HG02885 (cell line): ENCODE results near the gene ABHD12B.
"Not testable (repeated sequence)": the region's sequence is repeated elsewhere in the genome, so short reads cannot be mapped to it uniquely, and the experiment has no call there.

ENCODE experiments used
- ATAC-seq: cut with Tn5 transposase; IDR thresholded peaks from one replicate; pipeline ENCODE4 v1.9.1; 2021; ENCODE audit warnings: mild to moderate bottlenecking; ENCODE audit not compliant: unreplicated experiment, poor library complexity

The ABHD12B gene

DNA sequence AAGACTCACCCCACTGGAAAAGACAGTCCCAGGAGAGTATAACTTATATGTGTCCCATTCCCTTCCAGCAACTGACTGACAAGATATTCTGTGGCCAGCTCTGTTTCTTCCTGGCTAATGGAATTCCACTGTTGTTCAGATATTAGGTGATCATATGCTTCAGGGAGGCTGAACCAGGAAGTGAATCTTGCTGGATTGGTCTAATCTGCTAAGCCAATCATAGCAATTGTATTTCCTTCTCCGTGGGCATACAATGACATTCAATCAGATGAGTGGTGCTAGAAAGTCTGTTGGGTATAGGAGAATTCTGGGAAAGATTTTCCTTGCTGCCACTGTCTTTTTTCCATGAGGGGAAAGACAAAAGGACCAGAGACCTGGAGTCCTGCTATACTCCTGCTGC is 60.3 kb downstream of the ABHD12B start:
- no peak for ATAC-seq

DNA sequence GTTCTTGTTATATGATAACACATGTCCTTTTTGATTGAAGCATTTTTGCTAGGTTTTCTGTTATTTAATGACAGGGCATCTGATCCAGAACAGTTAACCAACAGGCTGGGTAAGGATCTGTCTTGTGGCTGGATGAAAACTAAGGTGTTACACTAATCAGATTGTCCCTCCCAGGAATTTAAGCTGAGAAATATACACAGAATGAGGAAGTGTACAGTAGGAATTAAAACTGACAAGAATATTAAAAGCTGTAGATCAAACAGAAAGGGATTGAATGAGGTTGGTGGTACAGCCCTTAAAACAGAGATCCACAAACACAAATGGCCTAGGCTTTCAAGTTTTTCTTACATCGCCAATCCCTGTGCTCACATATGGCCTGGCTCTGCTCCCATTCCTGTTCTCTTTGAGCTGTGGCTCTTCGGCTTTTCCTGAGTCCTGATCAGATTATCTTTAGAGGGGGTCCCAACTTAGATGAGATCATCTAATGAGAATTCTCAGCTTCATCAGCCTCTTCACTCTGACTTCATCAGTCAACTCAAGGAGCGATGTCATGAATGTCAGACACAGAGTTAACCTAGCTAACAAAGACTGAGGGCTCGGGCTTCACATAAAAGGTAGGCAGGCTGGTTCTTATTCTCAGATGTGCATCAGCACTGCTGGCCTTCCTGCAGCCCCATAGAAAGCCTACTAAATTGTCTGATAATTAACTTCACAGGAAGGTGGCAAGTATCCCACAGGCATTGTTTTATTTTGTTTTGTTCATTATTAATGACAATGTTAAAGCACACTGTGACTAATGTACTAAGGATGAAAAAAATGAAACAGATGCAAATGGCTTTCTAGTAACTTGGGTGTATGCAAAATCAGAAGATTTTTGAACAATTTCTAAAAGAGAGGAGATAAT is 61.0 kb downstream of the ABHD12B start:
- no peak for ATAC-seq

DNA sequence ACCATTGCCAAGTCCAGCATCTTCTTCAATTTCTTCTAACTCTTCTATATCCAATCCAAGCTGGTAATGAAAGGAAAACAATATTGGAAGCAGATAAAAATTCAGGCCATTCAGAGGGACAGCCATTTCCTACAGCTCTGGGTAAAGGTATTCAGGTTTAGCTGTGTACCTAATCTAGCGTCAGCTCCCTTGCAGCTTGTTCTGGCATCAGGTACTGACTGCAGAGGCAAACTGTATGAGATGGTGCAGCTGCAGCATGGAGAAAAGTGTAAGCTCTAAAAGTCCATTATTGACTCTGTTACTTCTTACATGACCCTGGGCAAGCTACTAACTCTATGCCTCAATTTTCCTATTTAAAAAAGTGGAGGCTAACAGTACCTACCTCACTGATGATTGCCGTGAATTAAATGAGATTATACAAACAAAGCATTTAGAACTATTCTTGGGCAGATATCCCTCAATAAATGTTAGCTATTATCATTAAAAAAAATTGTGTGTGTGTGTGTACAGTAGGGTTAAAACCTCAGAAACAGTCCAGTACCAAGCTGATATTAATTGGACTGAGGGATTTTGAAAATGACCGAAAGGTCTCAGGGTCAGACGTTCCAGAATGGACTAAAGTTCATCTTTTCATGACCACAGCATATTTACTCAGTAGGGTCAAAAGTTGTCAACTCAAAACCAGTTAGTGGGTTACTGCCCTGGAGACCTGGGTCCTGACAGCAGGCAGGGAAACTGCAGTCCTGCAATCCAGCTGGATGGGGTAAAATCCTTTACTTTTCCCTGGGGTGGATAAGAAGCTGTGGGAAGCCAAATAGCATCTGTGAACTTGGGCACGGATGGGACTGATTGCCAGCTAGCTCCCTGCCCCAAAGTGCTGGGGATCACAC is 63.5 kb downstream of the ABHD12B start:
- ATAC-seq = no peak

DNA sequence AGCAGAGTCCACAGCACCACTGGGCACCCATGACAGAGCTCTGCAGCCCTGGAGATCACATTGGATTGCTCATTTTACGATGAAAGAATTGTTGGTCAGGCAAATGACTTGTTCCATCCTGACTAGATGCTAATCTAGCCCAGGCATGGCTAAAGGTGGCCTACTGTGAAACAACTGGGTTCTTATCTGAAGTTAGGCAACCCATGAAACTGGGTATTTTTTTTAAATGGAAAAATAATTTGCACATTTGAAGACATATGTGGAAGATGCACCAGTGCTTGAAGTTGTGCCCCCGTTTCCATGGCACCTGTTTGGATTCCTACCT is 64.1 kb downstream of the ABHD12B start:
- ATAC-seq = no peak

DNA sequence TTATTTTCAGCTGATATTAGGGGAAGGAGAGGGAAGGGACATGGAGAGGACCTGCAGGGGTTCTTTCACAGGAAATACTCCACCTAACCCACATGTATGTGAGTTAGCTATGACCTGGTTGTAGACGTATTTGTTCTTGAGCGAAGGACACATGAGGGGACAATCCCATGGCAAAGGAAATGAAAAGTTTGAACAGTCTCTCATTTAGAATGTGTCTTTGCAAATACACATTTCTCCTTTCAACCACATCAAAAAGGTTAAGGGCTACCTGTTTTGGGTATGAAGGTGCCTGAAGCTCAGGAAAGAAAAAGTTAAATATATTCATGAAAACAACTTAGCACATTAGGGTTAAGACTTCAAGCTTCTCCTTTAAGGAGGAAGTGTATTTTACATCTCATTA is 65.0 kb downstream of the ABHD12B start:
- ATAC-seq = no peak

DNA sequence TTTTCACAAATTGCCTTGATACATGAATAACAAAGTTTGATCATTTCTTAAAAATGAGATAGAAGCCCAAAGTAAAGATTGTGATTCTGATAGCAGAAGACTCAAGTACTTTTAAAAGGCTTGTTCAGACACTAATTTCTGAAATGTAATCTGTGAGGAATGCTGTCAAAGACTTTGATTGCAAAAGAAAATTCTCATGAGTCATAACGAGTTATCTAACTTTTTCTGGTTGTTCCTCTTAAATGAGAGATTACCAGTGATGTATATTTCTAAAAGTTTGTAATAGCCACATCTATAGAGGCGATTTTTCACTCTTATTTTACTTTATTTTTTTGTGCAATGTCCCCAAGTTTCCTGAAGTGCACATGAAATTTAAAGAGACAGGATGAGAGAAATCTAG is 65.5 kb downstream of the ABHD12B start:
- ATAC-seq = no peak

DNA sequence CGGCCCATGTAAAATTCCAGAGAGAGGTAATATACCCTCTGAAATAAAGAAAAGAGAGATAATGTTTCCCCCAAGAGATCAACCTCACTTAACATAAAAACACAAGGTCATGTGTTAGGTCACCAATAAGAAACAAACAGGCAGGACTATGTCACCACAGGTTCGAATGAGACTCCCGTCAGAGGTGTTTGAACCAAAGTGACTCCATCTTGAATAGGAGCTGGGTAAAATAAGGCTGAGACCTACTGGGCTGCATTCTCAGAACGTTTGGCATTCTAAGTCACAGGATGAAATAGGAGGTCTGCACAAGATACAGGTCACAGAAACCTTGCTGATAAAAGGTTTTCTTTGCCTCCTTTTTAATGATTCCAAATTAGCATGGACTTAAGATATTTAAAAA is 65.9 kb downstream of the ABHD12B start:
- ATAC-seq = no peak

DNA sequence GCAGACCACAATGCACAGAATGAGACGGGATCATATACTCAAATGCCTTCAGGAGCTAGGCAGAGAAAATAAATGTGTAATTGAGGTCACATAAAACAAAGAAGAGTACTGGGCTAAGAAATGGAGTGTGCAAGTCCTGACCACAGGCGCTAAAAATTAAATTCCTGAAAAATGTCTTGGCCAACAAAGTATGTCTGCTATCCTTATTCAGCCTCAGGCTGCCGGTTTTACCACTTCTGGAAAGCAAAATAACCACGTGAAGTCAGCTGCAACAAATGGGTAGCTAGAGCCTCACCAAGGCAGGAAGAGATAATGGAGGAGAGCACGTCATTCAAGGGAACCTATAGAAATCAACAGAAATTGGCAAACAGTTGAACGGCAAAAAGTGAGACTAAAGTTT is 69.3 kb downstream of the ABHD12B start:
- no peak for ATAC-seq

DNA sequence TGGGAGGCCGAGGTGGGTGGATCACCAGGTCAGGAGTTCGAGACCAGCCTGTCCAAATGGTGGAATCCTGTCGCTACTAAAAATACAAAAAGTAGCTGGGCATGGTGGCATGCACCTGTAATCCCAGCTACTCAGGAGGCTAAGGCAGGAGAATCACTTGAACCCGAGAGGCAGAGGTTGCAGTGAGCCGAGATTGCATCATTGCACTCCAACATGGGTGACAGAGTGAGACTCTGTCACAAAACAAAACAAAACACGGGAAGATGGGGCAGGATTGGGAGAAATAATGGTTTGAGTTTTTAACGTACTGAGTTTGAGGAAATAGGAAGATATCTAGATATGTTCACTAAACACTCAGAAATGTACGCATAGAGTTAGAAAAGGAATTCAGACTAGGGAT is 69.8 kb downstream of the ABHD12B start:
- ATAC-seq = not testable (repeated sequence)

DNA sequence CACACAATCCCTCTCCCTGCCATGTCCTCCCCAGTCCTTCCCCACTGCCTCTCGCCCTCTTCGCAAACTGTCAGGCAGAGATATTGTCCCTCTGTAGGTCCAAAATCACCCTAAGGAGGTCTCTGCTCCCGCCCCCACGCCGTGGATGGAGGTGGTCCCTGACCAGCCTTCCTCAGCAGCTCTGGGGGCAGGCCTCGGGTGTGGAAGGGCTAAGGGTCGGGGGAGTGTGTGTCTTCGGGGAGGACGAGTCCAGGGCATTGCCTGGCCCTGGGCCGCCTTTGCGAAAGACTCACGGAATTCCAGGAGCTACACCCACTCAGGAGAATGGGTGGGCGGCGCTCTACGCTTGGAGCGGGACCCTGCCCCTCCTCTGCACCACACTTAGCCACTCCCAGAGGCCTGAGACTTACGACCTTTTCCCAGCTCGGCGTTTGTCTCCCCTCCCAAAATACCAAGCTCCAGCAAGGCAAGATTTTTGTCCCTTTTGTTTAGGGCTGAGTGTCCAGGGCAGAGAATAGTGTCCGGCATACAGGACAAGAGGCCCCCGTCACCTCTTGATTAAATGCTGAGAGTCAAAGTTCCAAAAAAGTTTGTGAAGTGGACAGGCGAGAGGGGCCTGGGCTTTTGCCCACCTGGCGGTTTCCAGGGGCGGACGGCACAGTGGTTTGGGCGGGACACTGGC is 71.5 kb downstream of the ABHD12B start:
- no peak for ATAC-seq

DNA sequence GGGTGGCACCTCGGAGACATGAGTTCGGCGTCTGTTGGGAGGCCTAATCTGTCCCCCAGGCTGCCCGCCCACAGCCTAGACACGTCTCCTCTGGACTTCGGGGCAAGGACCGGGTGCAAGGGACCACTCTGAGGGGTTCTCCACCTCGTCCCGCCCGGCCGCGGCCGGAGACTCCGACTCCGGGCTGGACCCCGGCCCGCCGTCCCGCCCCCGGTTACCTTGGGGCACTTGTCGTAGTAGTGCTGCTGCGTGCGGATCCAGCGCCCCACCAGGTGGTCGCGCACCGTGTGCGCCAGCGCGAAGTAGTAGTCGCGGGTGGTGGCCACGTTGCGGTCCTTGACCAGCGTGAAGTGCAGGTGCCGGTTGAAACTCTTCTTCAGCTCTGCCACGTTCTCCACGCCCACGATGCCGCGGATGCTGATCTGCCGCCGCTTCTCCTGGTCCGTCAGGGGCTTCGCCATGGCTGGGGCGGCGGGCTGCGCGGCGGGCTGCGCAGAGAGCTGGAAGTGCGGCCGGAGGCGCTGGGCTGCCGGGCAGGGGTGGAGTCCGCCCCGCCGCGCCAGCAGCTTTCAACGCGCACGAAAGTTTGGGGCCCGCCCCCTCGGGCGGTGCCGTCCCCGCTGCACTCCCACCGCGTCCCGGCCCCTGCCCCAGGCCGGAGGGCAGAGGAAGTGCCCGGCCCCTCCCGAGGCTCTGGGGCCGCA is 72.2 kb downstream of the ABHD12B start, which contains the start of gene PYGL:
Gene PYGL (minus strand): TSS at position 541 of the 704 bp plus-strand sequence. CDS start 80 bp downstream, at position 461.
- peak; percentile 75 for ATAC-seq

DNA sequence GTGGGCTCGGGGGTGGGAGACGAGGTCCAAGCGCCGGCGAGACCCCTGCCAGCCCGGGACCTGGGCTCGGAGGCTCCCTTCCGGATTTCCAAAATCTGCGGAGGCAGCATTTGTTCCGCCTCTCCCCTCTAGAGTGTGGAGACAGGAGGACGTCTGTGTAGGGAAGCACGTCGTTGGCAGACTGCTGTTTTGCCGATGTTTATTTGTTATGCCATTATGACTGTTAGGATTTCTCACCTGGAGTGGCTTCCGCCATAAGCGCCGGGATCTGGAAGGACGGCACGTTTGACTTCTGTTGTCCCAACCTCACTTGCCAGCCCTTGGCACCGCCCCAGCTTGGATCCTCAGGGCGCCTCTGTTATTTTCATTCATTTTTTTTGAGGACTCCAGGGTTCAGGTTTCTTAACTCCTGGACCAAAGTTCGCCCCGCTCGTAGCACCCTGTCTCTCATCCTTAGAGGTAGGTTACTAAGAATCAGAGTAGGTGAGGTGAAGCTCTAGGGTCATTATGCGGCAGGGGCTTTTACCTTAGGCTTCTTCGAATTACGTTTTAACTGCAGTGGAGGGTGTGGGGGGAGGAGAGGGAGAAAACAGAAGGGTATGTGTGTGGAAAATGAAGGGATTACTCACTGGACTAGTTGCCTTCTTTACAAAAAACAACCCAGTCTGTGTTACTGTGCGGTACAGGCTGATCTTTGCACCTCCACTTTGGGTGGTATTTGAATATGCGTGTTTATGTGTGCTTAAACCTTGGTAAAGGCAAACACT is 73.0 kb downstream of the ABHD12B start:
- ATAC-seq = peak; percentile 28

DNA sequence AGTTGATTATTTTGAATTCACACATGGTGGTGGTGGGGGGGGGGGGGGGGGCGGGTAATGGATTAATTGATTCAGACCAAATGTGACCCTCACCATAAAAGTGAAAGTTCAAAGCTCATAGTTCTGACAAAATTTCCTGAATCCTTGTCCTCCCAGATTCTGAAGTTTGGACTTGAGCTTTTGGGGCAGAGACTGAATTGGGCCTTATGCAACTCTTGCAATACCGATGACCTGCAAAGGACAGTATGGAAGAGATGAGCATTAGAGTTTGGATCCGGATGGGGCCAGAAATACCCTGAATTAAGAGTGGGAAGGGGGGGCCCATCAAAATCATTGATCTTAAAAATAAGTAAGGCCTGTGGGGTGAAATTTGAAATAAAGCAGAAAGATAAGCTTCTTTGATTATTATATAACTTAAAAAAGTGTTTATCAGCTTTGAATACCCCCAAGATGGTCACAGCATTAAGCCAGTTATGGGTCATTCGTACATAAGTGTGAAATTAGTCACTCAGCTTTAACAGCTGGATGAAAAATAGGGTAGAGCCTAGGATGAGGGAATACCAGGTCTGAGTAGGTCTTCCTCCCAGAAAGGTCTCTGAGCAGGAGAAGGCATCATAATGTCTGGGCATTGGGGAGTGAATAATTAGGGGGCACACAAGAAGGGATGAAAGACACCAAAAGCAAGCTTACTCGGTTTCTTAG is 74.5 kb downstream of the ABHD12B start:
- ATAC-seq = no peak

DNA sequence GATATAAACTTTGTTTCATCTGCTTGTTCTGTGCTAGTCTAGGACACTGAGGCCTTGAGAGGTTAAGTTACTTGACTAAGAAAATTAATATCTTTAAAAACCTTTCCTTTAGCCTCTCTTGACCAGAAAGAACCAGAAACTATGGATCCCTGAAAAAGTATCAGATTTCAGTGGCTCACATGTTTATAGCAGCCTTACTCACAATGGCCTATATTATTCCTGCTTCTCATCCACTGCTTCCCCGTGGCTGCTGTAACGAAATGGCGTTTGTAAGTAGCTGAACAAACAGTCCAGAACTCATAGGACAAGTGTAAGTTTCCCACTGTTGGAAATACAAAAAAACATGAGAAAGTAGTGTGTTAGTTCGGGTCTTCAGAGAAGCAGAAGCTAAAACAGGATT is 75.6 kb downstream of the ABHD12B start:
- ATAC-seq = no peak

DNA sequence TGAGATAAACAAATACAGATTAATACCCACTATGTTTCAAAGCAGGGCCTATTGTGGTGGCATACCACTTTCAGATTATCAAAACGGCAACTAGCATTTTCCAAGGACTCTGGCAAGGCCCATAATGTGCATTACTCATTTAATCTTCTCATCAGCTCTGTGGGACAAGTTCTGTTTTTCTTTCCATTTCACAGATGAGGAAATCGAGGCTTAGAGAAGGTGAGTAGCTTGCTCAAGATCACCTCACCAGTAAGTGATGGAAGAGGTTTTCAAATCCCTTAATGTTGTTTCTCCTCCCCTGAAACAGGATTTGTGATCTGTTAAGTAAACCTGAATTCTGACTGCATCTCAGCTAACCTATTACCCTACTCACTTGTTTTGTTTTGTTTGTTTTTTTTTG is 76.4 kb downstream of the ABHD12B start:
- ATAC-seq = no peak

DNA sequence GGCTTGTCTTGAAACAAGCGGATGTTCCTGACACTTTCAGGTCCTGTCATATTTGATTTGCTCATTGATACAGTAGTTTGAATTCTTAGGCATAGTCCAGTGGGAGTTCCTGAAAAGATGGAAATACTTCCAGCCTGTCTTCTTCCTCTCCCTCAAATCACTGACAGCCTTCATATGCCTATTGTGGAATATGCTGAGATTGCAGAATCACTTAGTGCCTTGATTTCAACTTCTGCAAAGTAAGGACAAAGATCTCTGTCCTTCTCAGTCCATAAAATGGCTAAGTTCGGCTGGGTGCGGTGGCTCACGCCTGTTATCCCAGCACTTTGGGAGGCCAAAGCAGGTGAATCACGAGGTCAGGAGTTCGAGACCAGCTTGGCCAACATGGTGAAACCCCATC is 79.2 kb downstream of the ABHD12B start:
- no peak for ATAC-seq

DNA sequence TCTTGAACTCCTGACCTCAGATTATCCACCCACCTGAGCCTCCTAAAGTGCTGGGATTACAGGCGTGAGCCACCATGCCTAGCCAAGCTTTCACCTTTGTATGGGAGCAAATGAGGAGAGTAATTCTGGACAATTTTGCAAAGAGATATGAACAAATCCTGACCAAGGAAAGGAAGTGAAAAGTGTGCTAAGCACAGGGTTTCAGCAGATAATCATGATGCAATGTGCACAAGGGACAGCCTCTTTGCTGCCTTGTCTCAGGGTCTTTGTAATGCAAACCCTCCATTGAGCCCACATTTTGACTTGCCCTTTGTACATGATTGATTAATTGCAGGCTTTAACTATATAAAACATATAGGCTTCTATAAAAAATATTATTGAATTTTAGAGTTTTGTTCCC is 81.6 kb downstream of the ABHD12B start:
- ATAC-seq = no peak
